Liver (tissue), 9 donors: ENCODE results near the gene LCORL. TPM values are rescaled to one million over a fixed set of nuclear protein-coding genes. Genes with fewer than 3 reads are reported as not detected.

Experiments used
- DNase-seq: peaks from one replicate; pipeline ENCODE4 v3.0.0-alpha.2; 2017; ENCODE audit warnings: low spot score
- H3K27ac ChIP-seq, 2 donors: one replicate each; pipeline ENCODE4 v1.7.0; 2013; ENCODE audit warnings: inconsistent platforms in 2 of 2, low read length in 2 of 2, control low read depth in 1 of 2, low read depth in 1 of 2, mild to moderate bottlenecking in 1 of 2
- H3K27me3 ChIP-seq, 4 donors: one replicate each; pipeline versions ENCODE4 v1.6.1 to v1.7.0; 2013; ENCODE audit warnings: low read length in 3 of 4, inconsistent platforms in 1 of 4, mild to moderate bottlenecking in 1 of 4, moderate library complexity in 1 of 4; ENCODE audit not compliant: control insufficient read depth in 4 of 4, insufficient read depth in 4 of 4
- H3K36me3 ChIP-seq, 4 donors: one replicate each; pipeline versions ENCODE4 v1.6.1 to v1.7.0; 2013; ENCODE audit warnings: low read length in 3 of 4, mild to moderate bottlenecking in 3 of 4, low read depth in 1 of 4, moderate library complexity in 1 of 4; ENCODE audit not compliant: control insufficient read depth in 4 of 4, insufficient read depth in 3 of 4
- H3K4me1 ChIP-seq, 4 donors: one replicate each; pipeline versions ENCODE4 v1.6.1 to v1.7.0; 2013; ENCODE audit warnings: low read length in 3 of 4, mild to moderate bottlenecking in 3 of 4, moderate library complexity in 1 of 4; ENCODE audit not compliant: control insufficient read depth in 4 of 4, insufficient read depth in 4 of 4
- H3K4me3 ChIP-seq, 3 donors: one replicate each; pipeline versions ENCODE4 v1.6.1 to v1.7.0; 2013; ENCODE audit warnings: low read length in 3 of 3, control low read depth in 1 of 3, low read depth in 1 of 3, mild to moderate bottlenecking in 1 of 3
- H3K9ac ChIP-seq, 2 donors: one replicate each; pipeline ENCODE4 v1.7.0; 2013; ENCODE audit warnings: low read length in 2 of 2, mild to moderate bottlenecking in 2 of 2, moderate library complexity in 2 of 2, control low read depth in 1 of 2, low read depth in 1 of 2
- H3K9me3 ChIP-seq, 4 donors: one replicate each; pipeline versions ENCODE4 v1.6.1 to v1.7.0; 2013; ENCODE audit warnings: low read length in 3 of 4; ENCODE audit not compliant: control insufficient read depth in 4 of 4
- ATF3 ChIP-seq: IDR thresholded peaks from 2 replicates; pipeline ENCODE4 v1.6.1; 2016; ENCODE audit warnings: antibody characterized with exemption
- EGR1 ChIP-seq, 2 donors: IDR thresholded peaks; 2 replicates each; pipeline ENCODE4 v1.6.1; 2016 to 2018; ENCODE audit warnings: antibody characterized with exemption in 2 of 2, low read depth in 2 of 2
- FOXA1 ChIP-seq: IDR thresholded peaks from 2 replicates; pipeline ENCODE4 v1.6.1; 2016; ENCODE audit warnings: antibody characterized with exemption
- FOXA2 ChIP-seq: IDR thresholded peaks from 2 replicates; pipeline ENCODE4 v1.6.1; 2016; ENCODE audit warnings: antibody characterized with exemption
- GABPA ChIP-seq, 2 donors: IDR thresholded peaks in 1 of 2; conservative IDR thresholded peaks in 1 of 2; 2 replicates each; pipeline ENCODE4 v1.6.1; 2016; ENCODE audit warnings: antibody characterized with exemption in 2 of 2, mild to moderate bottlenecking in 1 of 2, moderate library complexity in 1 of 2
- HNF4A ChIP-seq, 2 donors: conservative IDR thresholded peaks; 2 replicates each; pipeline ENCODE4 v1.6.1; 2016; ENCODE audit warnings: antibody characterized with exemption in 2 of 2, mild to moderate bottlenecking in 2 of 2
- HNF4G ChIP-seq: IDR thresholded peaks from 2 replicates; pipeline ENCODE4 v1.6.1; 2016; ENCODE audit warnings: antibody characterized with exemption
- JUND ChIP-seq, 2 donors: IDR thresholded peaks; 2 replicates each; pipeline ENCODE4 v1.6.1; 2016; ENCODE audit warnings: antibody characterized with exemption in 2 of 2
- MAX ChIP-seq: IDR thresholded peaks from 2 replicates; pipeline ENCODE4 v1.6.1; 2016; ENCODE audit warnings: antibody characterized with exemption
- NR2F2 ChIP-seq: IDR thresholded peaks from 2 replicates; pipeline ENCODE4 v1.6.1; 2016; ENCODE audit warnings: antibody characterized with exemption
- RAD21 ChIP-seq, 2 donors: IDR thresholded peaks; 2 replicates each; pipeline ENCODE4 v1.6.1; 2016; ENCODE audit warnings: antibody characterized with exemption in 2 of 2, mild to moderate bottlenecking in 2 of 2
- RXRA ChIP-seq, 2 donors: IDR thresholded peaks; 2 replicates each; pipeline ENCODE4 v1.6.1; 2017 to 2018; ENCODE audit warnings: antibody characterized with exemption in 2 of 2, mild to moderate bottlenecking in 1 of 2
- SP1 ChIP-seq: IDR thresholded peaks from 2 replicates; pipeline ENCODE4 v1.6.1; 2018; ENCODE audit warnings: antibody characterized with exemption, mild to moderate bottlenecking
- TAF1 ChIP-seq: conservative IDR thresholded peaks from 2 replicates; pipeline ENCODE4 v1.6.1; 2016; ENCODE audit warnings: antibody characterized with exemption, mild to moderate bottlenecking
- YY1 ChIP-seq: IDR thresholded peaks from 2 replicates; pipeline ENCODE4 v1.6.1; 2016; ENCODE audit warnings: antibody characterized with exemption, mild to moderate bottlenecking
- WGBS: extraction: QIAGEN DNeasy Blood & Tissue Kit; methylation state at CpG from one replicate; pipeline ENCODE4 v1.1.7; 2013; 5-methylcytosine and 5-hydroxymethylcytosine counted together
- polyA plus RNA-seq, 2 donors: library from polyadenylated mRNA; stranded (reverse) in 1 of 2; unstranded in 1 of 2; fragments of 200-250 nt in 1 of 2; fragments of >200 nt in 1 of 2; fragmentation: Nextera tagmentation in 1 of 2; extraction: Ambion mirVana in 1 of 2; gene quantifications; one replicate each; pipeline versions ENCODE4 v1.2.1 to v1.2.3, GENCODE V29; 2013 to 2015
- total RNA-seq, 2 donors: library from RNA; depleted of rRNA; stranded (reverse); fragments of >200 nt; gene quantifications; one replicate each; pipeline ENCODE4 v1.2.3, GENCODE V29; 2014
- TF ChIP-seq, protein P1 (sequence below): fragments of 150-350 bp; IDR thresholded peaks from 2 replicates; pipeline ENCODE4 v1.5.1; 2017; ENCODE audit warnings: improper control_type of control experiment, low read depth, low read length; ENCODE audit not compliant: missing input control
- TF ChIP-seq, protein P2 (sequence below): IDR thresholded peaks from 2 replicates; pipeline ENCODE4 v1.6.1; 2016; ENCODE audit warnings: antibody characterized with exemption, mild to moderate bottlenecking
- TF ChIP-seq, protein P3 (sequence below): IDR thresholded peaks from 2 replicates; pipeline ENCODE4 v1.6.1; 2016; ENCODE audit warnings: antibody characterized with exemption
- donor health status: healthy.
- donor health status: healthy.
- donor health status: healthy.
- donor health status: healthy.
- donor health status: healthy.

Gene LCORL
- total and polyA plus RNA-seq, 4 donors = 2.1 to 12.0 (median 6.5) TPM

DNA sequence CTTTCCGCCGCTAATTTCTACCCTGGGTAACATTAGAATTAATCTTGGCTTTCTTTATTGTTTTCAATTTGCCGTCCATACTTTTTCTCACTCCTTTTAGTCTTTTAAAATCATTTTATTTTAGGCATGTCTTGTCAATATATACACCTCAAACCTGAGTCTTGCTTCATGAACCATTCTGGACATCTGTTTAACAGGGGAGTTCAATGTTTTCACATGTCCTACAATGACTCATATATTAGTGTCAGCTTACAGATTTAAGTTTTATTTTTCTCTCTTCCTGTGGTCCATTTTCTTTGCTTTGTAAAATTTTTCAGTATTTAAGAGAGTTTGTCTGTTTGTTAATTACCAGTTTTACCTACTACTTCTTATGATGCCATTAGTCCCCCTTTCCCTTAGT is 89.5 kb downstream of the LCORL start (continued):
- TF ChIP-seq, protein P1, sequence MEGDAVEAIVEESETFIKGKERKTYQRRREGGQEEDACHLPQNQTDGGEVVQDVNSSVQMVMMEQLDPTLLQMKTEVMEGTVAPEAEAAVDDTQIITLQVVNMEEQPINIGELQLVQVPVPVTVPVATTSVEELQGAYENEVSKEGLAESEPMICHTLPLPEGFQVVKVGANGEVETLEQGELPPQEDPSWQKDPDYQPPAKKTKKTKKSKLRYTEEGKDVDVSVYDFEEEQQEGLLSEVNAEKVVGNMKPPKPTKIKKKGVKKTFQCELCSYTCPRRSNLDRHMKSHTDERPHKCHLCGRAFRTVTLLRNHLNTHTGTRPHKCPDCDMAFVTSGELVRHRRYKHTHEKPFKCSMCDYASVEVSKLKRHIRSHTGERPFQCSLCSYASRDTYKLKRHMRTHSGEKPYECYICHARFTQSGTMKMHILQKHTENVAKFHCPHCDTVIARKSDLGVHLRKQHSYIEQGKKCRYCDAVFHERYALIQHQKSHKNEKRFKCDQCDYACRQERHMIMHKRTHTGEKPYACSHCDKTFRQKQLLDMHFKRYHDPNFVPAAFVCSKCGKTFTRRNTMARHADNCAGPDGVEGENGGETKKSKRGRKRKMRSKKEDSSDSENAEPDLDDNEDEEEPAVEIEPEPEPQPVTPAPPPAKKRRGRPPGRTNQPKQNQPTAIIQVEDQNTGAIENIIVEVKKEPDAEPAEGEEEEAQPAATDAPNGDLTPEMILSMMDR = no peak

DNA sequence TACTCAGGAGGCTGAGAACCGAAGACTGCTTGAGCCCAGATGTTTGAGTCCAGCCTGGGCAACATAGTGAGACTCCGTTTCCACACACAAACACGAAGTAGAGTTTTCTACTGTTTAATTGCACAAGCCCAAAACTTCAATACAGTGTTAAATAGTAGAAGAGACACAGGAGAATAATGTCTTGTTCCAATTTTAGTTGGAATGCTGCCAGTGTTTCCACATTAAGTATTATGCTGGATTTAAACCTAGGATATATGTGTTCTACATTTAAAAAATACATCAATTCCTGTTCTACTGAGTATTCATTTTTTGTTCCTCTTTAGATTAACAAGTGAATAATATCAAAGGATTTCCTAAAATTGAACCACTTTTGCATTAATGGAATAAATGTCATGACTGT is 91.3 kb downstream of the LCORL start:
- Histone ChIP-seq H3K36me3 (no peaks in the 10 kb centered on the region), H3K27me3 (no peaks in the 10 kb centered on the region), H3K27ac (no peak overlapping the region), H3K4me1 (no peaks in the 10 kb centered on the region), H3K9me3 (peaks cover 0 to 6% (median 2%) of the 10 kb centered on the region in 4 donors), H3K4me3 (no peak overlapping the region), H3K9ac (no peak overlapping the region)
- no peak for TF ChIP-seq GABPA (IDR thresholded peaks at IDR 0.05 in 1 of 2, conservative IDR thresholded peaks at IDR 0.05 in 1 of 2)
- TF ChIP-seq SP1 = no peak
- no peak for TF ChIP-seq NR2F2
- TF ChIP-seq JUND (IDR thresholded peaks at IDR 0.05) = no peak
- no peak for TF ChIP-seq FOXA2
- TF ChIP-seq EGR1 (IDR thresholded peaks at IDR 0.05; ENCODE audit: low read depth in 2 of 2) = no peak
- TF ChIP-seq ATF3 = no peak
- no peak for TF ChIP-seq RXRA (IDR thresholded peaks at IDR 0.05)
- TF ChIP-seq, protein P2, sequence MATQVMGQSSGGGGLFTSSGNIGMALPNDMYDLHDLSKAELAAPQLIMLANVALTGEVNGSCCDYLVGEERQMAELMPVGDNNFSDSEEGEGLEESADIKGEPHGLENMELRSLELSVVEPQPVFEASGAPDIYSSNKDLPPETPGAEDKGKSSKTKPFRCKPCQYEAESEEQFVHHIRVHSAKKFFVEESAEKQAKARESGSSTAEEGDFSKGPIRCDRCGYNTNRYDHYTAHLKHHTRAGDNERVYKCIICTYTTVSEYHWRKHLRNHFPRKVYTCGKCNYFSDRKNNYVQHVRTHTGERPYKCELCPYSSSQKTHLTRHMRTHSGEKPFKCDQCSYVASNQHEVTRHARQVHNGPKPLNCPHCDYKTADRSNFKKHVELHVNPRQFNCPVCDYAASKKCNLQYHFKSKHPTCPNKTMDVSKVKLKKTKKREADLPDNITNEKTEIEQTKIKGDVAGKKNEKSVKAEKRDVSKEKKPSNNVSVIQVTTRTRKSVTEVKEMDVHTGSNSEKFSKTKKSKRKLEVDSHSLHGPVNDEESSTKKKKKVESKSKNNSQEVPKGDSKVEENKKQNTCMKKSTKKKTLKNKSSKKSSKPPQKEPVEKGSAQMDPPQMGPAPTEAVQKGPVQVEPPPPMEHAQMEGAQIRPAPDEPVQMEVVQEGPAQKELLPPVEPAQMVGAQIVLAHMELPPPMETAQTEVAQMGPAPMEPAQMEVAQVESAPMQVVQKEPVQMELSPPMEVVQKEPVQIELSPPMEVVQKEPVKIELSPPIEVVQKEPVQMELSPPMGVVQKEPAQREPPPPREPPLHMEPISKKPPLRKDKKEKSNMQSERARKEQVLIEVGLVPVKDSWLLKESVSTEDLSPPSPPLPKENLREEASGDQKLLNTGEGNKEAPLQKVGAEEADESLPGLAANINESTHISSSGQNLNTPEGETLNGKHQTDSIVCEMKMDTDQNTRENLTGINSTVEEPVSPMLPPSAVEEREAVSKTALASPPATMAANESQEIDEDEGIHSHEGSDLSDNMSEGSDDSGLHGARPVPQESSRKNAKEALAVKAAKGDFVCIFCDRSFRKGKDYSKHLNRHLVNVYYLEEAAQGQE = no peak
- TF ChIP-seq HNF4A (conservative IDR thresholded peaks at IDR 0.05) = no peak
- no peak for TF ChIP-seq HNF4G
- no peak for TF ChIP-seq MAX
- TF ChIP-seq RAD21 (IDR thresholded peaks at IDR 0.05) = no peak
- no peak for TF ChIP-seq YY1
- TF ChIP-seq FOXA1 = no peak
- TF ChIP-seq, protein P3, sequence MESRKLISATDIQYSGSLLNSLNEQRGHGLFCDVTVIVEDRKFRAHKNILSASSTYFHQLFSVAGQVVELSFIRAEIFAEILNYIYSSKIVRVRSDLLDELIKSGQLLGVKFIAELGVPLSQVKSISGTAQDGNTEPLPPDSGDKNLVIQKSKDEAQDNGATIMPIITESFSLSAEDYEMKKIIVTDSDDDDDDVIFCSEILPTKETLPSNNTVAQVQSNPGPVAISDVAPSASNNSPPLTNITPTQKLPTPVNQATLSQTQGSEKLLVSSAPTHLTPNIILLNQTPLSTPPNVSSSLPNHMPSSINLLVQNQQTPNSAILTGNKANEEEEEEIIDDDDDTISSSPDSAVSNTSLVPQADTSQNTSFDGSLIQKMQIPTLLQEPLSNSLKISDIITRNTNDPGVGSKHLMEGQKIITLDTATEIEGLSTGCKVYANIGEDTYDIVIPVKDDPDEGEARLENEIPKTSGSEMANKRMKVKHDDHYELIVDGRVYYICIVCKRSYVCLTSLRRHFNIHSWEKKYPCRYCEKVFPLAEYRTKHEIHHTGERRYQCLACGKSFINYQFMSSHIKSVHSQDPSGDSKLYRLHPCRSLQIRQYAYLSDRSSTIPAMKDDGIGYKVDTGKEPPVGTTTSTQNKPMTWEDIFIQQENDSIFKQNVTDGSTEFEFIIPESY = no peak
- TF ChIP-seq, protein P1 = no peak
- no peak for TF ChIP-seq TAF1
- 97% methylated on average over 3 of the region's 3 CpGs for WGBS
- no peak for DNase-seq
